Transverse colon (tissue), 4 donors: ENCODE measurements around the gene ABCC9. TPM values are rescaled to one million over a fixed set of nuclear protein-coding genes. Genes with fewer than 3 reads are reported as not detected.
"Not testable (repeated sequence)": the region's sequence is repeated elsewhere in the genome, so short reads cannot be mapped to it uniquely, and the experiment has no call there.

ENCODE experiments used
- DNase-seq: peaks from one replicate; pipeline ENCODE4 v3.0.0-alpha.2; 2019
- H3K27ac ChIP-seq, 4 donors: fragments of 200-600 bp; sonication (generic); 2 replicates each; pipeline ENCODE4 v1.5.1; 2016 to 2018; ENCODE audit warnings: inconsistent platforms in 4 of 4
- H3K27me3 ChIP-seq: fragments of 200-600 bp; sonication (generic); 2 replicates; pipeline ENCODE4 v1.5.1; 2017; ENCODE audit warnings: inconsistent platforms
- H3K36me3 ChIP-seq, 4 donors: fragments of 200-600 bp; sonication (generic); 2 replicates each; pipeline ENCODE4 v1.5.1; 2017 to 2019; ENCODE audit warnings: inconsistent platforms in 4 of 4
- H3K4me1 ChIP-seq, 4 donors: fragments of 200-600 bp; sonication (generic); 2 replicates each; pipeline ENCODE4 v1.5.1; 2017 to 2020; ENCODE audit warnings: inconsistent platforms in 4 of 4
- H3K4me3 ChIP-seq, 4 donors: fragments of 200-600 bp; sonication (generic); 1 replicate in 1 of 4; 2 replicates in 3 of 4; pipeline versions ENCODE4 v1.5.1 to v1.6.1; 2017 to 2019; ENCODE audit warnings: inconsistent platforms in 4 of 4
- H3K9me3 ChIP-seq, 2 donors: fragments of 200-600 bp; sonication (generic); 2 replicates each; pipeline ENCODE4 v1.5.1; 2017 to 2019; ENCODE audit warnings: inconsistent platforms in 2 of 2
- CTCF ChIP-seq, 5 experiments: fragments of 200-600 bp in 3 of 5; fragments of 450-650 bp in 2 of 5; sonication (generic) in 3 of 5; IDR thresholded peaks; 1 replicate in 2 of 5; 2 replicates in 3 of 5; pipeline ENCODE4 v1.5.1; 2016 to 2017; ENCODE audit warnings: antibody characterized with exemption in 5 of 5, inconsistent platforms in 3 of 5, mild to moderate bottlenecking in 2 of 5, moderate library complexity in 1 of 5
- EP300 ChIP-seq: sonication (generic); formaldehyde crosslinking; IDR thresholded peaks from one replicate; pipeline ENCODE4 v1.6.1; 2017; ENCODE audit warnings: antibody characterized with exemption, low read depth
- POLR2A ChIP-seq: fragments of 450-650 bp; IDR thresholded peaks from one replicate; pipeline ENCODE4 v1.6.1; 2016; ENCODE audit warnings: antibody characterized with exemption, mild to moderate bottlenecking, moderate library complexity
- POLR2AphosphoS5 ChIP-seq, 3 donors: sonication (generic); formaldehyde crosslinking; IDR thresholded peaks; one replicate each; pipeline ENCODE4 v1.6.1; 2016; ENCODE audit warnings: antibody characterized with exemption in 3 of 3
- WGBS, 2 donors: methylation state at CpG; one replicate each; pipeline ENCODE4 v1.1.5; 2018; ENCODE audit warnings: low coverage in 1 of 2; 5-methylcytosine and 5-hydroxymethylcytosine counted together
- in situ Hi-C, 4 donors: fragments of 200-750 bp; cut with MboI; loops; one replicate each; pipeline versions ENCODE4 v1.15.0 to v1.15.1; 2017; ENCODE audit warnings: low sequenced_read_pairs in 3 of 4, low pct_ligation_motif_present in 1 of 4, low pct_unique_long_range_greater_than_20kb in 1 of 4
- intact Hi-C: fragments of 100-400 bp; cut with DNase I; formaldehyde crosslinking; loops from one replicate; pipeline ENCODE4 v1.15.1; 2023; ENCODE audit warnings: low total_unique reads
- total RNA-seq, 4 donors: library from RNA; depleted of rRNA; stranded (reverse); fragments of >200 nt; gene quantifications; one replicate each; pipeline ENCODE4 v1.1.0, GENCODE V29; 2016

The ABCC9 gene
- total RNA-seq, 4 donors from 2014 or later, result 5.2 to 10.2 (median 8.0) TPM

- Histone ChIP-seq H3K36me3 (no peaks in the 10 kb centered on the region), H3K4me1 (no peaks in the 10 kb centered on the region), H3K4me3 (no peak overlapping the region), H3K27me3 (no peaks in the 10 kb centered on the region), H3K9me3 (no peaks in the 10 kb centered on the region), H3K27ac (no peak overlapping the region)
- DNase-seq, result no peak
- TF ChIP-seq POLR2AphosphoS5 (IDR thresholded peaks at IDR 0.05) (no peak), POLR2A (no peak), CTCF (IDR thresholded peaks at IDR 0.05) (no peak), EP300 (no peak)
- in situ Hi-C loops, result no loop called here
- intact Hi-C loops, result no loop called here
- WGBS, 2 donors, result 80 to 86% methylated on average over 5 of the region's 5 CpGs
Measured at GRCh38 chr12:21906919-21907493, 34.2 kb downstream of the ABCC9 start.

GRCh38 chr12:21899532-21899931, 41.7 kb downstream of the ABCC9 start:
- H3K4me3 ChIP-seq, H3K27ac ChIP-seq, H3K4me1 ChIP-seq, H3K9me3 ChIP-seq, H3K27me3 ChIP-seq, in situ Hi-C loops, DNase-seq, H3K36me3 ChIP-seq: not testable (repeated sequence)
- 79% methylated on average over 9 of the region's 9 CpGs; no CpG with 5 or more reads in 1 of the 2 donors for WGBS, 2 donors
- intact Hi-C loops, result loop anchor here (10.0 kb wide), 1 partner anchor 125 kb away; the partner anchor contains the start of gene KCNJ8

- TF ChIP-seq CTCF (IDR thresholded peaks at IDR 0.05) (no peak), POLR2A (no peak), EP300 (no peak), POLR2AphosphoS5 (IDR thresholded peaks at IDR 0.05) (no peak)
- H3K4me1 ChIP-seq, result peaks cover 0 to 8% (median 3%) of the 10 kb centered on the region in 4 donors
Measured at GRCh38 chr12:21895651-21896050, 45.6 kb downstream of the ABCC9 start.

GRCh38 chr12:21894792-21895595, 46.2 kb downstream of the ABCC9 start:
- H3K36me3 ChIP-seq, result no peaks in the 10 kb centered on the region
- peaks cover 0 to 8% (median 3%) of the 10 kb centered on the region in 4 donors for H3K4me1 ChIP-seq
- no peaks in the 10 kb centered on the region for H3K9me3 ChIP-seq
- intact Hi-C loops, result loop anchor here (2.0 to 10.0 kb wide), 2 partner anchors 46 to 120 kb away; partner anchors contain the start of genes ABCC9 and KCNJ8
- in situ Hi-C loops, result no loop called here
- peak overlapping the region in 3 of 4 donors; percentile 21 to 40 (median 30) for H3K27ac ChIP-seq
- TF ChIP-seq EP300 (no peak), CTCF (IDR thresholded peaks at IDR 0.05) (no peak), POLR2AphosphoS5 (IDR thresholded peaks at IDR 0.05) (no peak), POLR2A (no peak)
- no peak overlapping the region for H3K4me3 ChIP-seq
- H3K27me3 ChIP-seq, result no peaks in the 10 kb centered on the region
- 64% methylated on average over 4 of the region's 4 CpGs; no CpG with 5 or more reads in 1 of the 2 donors for WGBS, 2 donors
- DNase-seq, result no peak

More at GRCh38 chr12:21895651-21896050, 45.6 kb downstream of the ABCC9 start:
- intact Hi-C loops, result loop anchor here (2.0 to 10.0 kb wide), 2 partner anchors 45 to 121 kb away; partner anchors contain the start of genes ABCC9 and KCNJ8
- H3K27me3 ChIP-seq, result no peaks in the 10 kb centered on the region
- H3K27ac ChIP-seq, result peak overlapping the region in 3 of 4 donors; percentile 21 to 33 (median 30)
- no peak for DNase-seq
- H3K36me3 ChIP-seq, result no peaks in the 10 kb centered on the region
- no peaks in the 10 kb centered on the region for H3K9me3 ChIP-seq
- 57 to 69% methylated on average over 2 of the region's 2 CpGs for WGBS, 2 donors
- in situ Hi-C loops, result no loop called here
- H3K4me3 ChIP-seq, result no peak overlapping the region
